CD14-positive monocyte (primary cell): ENCODE measurements around the gene ADSL. TPM values are rescaled to one million over a fixed set of nuclear protein-coding genes. Genes with fewer than 3 reads are reported as not detected.

ENCODE experiments used
- DNase-seq, 3 donors: peaks; one replicate each; pipeline ENCODE4 v3.0.0-alpha.2; 2011 to 2022
- H2AFZ ChIP-seq: 2 replicates; pipeline ENCODE4 v1.6.0; 2012; ENCODE audit warnings: mild to moderate bottlenecking, low read depth, low read length, inconsistent platforms; ENCODE audit not compliant: insufficient read depth, poor library complexity, severe bottlenecking
- H3K27ac ChIP-seq, 2 donors: 1 replicate in 1 of 2; 2 replicates in 1 of 2; pipeline ENCODE4 v1.5.1; 2012 to 2013; ENCODE audit warnings: low read length in 2 of 2, control low read depth in 1 of 2, inconsistent platforms in 1 of 2, low read depth in 1 of 2, mild to moderate bottlenecking in 1 of 2
- H3K27me3 ChIP-seq, 2 donors: one replicate each; pipeline versions ENCODE4 v1.6.0 to v1.6.1; 2011 to 2013; ENCODE audit warnings: low read length in 2 of 2; ENCODE audit not compliant: control insufficient read depth in 2 of 2, insufficient read depth in 2 of 2
- H3K36me3 ChIP-seq, 2 donors: replicated peaks in 1 of 2; 1 replicate in 1 of 2; 2 replicates in 1 of 2; pipeline versions ENCODE4 v1.5.1 to v1.6.1; 2012 to 2013; ENCODE audit warnings: low read length in 2 of 2, control low read depth in 1 of 2, inconsistent platforms in 1 of 2, mild to moderate bottlenecking in 1 of 2; ENCODE audit not compliant: insufficient read depth in 2 of 2, control insufficient read depth in 1 of 2
- H3K4me1 ChIP-seq, 2 donors: 1 replicate in 1 of 2; 2 replicates in 1 of 2; pipeline versions ENCODE4 v1.5.1 to v1.6.1; 2012 to 2013; ENCODE audit warnings: low read length in 2 of 2, control low read depth in 1 of 2, inconsistent platforms in 1 of 2, mild to moderate bottlenecking in 1 of 2, moderate library complexity in 1 of 2; ENCODE audit not compliant: insufficient read depth in 2 of 2, control insufficient read depth in 1 of 2
- H3K4me2 ChIP-seq: replicated peaks from 2 replicates; pipeline ENCODE3; 2012; ENCODE audit warnings: low read length, moderate library complexity, mild to moderate bottlenecking; ENCODE audit not compliant: poor library complexity, severe bottlenecking; ENCODE audit errors: extremely low read depth
- H3K4me3 ChIP-seq, 3 experiments: fragments of 200-600 bp in 1 of 3; sonication (generic) in 1 of 3; replicated peaks in 1 of 3; 1 replicate in 2 of 3; 2 replicates in 1 of 3; pipeline ENCODE4 v1.5.1; 2011 to 2013; ENCODE audit warnings: low read length in 3 of 3, mild to moderate bottlenecking in 3 of 3, control low read depth in 2 of 3, low read depth in 2 of 3, inconsistent platforms in 1 of 3, moderate library complexity in 1 of 3
- H3K79me2 ChIP-seq: 2 replicates; pipeline ENCODE4 v1.6.0; 2012; ENCODE audit warnings: mild to moderate bottlenecking, control low read depth, inconsistent platforms, low read length, moderate library complexity; ENCODE audit not compliant: insufficient read depth
- H3K9ac ChIP-seq: 2 replicates; pipeline ENCODE4 v1.6.0; 2017; ENCODE audit warnings: low read length, mild to moderate bottlenecking; ENCODE audit not compliant: insufficient read depth, poor library complexity, severe bottlenecking
- H3K9me3 ChIP-seq, 2 donors: replicated peaks in 1 of 2; 1 replicate in 1 of 2; 2 replicates in 1 of 2; pipeline versions ENCODE4 v1.5.1 to v1.6.1; 2012 to 2013; ENCODE audit warnings: low read length in 2 of 2, control low read depth in 1 of 2; ENCODE audit not compliant: control insufficient read depth in 1 of 2, insufficient read depth in 1 of 2
- H4K20me1 ChIP-seq: 2 replicates; pipeline ENCODE4 v1.6.0; 2012; ENCODE audit warnings: mild to moderate bottlenecking, low read length, control low read depth, moderate library complexity; ENCODE audit not compliant: insufficient read depth
- H3K27ac Mint-ChIP-seq, 7 donors: one replicate each; pipeline ENCODE4 v1.8.0; 2020; ENCODE audit warnings: mild to moderate bottlenecking in 7 of 7, mixed read lengths in 7 of 7, moderate library complexity in 6 of 7, inconsistent platforms in 2 of 7
- H3K27me3 Mint-ChIP-seq, 3 donors: one replicate each; pipeline ENCODE4 v1.8.0; 2021 to 2022; ENCODE audit warnings: low read depth in 3 of 3, mild to moderate bottlenecking in 3 of 3, mixed read lengths in 3 of 3, moderate library complexity in 3 of 3, inconsistent platforms in 1 of 3
- H3K36me3 Mint-ChIP-seq, 2 donors: one replicate each; pipeline ENCODE4 v1.8.0; 2020; ENCODE audit warnings: mixed read lengths in 2 of 2, inconsistent platforms in 1 of 2, mild to moderate bottlenecking in 1 of 2
- H3K4me1 Mint-ChIP-seq: one replicate; pipeline ENCODE4 v1.8.0; 2020; ENCODE audit warnings: mild to moderate bottlenecking, mixed read lengths
- H3K4me3 Mint-ChIP-seq, 2 donors: one replicate each; pipeline ENCODE4 v1.8.0; 2020; ENCODE audit warnings: mild to moderate bottlenecking in 2 of 2, mixed read lengths in 2 of 2, moderate library complexity in 1 of 2
- H3K9me3 Mint-ChIP-seq, 7 donors: one replicate each; pipeline ENCODE4 v1.8.0; 2020 to 2022; ENCODE audit warnings: mixed read lengths in 7 of 7, mild to moderate bottlenecking in 6 of 7, moderate library complexity in 6 of 7, inconsistent platforms in 2 of 7
- WGBS: methylation state at CpG from one replicate; pipeline ENCODE4 v1.1.5; 2013; ENCODE audit warnings: missing lambda C conversion rate; ENCODE audit not compliant: insufficient coverage; 5-methylcytosine and 5-hydroxymethylcytosine counted together
- intact Hi-C, 2 donors: fragments of 100-400 bp; cut with micrococcal nuclease; formaldehyde crosslinking; loops; one replicate each; pipeline versions ENCODE4 v1.15.0 to v1.15.1; 2023
- polyA plus RNA-seq, 3 donors: library from polyadenylated mRNA; depleted of rRNA in 1 of 3; unstranded in 2 of 3; stranded (reverse) in 1 of 3; fragments of 300-500 nt in 2 of 3; fragments of >200 nt in 1 of 3; fragmentation: Illumina TruSeq in 2 of 3; gene quantifications; 1 replicate in 2 of 3; 2 replicates in 1 of 3; pipeline ENCODE4 v1.2.3, GENCODE V29; 2012 to 2021
- TF ChIP-seq, protein P1 (sequence below): fragments of 200-600 bp; IDR thresholded peaks from one replicate; pipeline ENCODE4 v1.8.0; 2022; ENCODE audit warnings: antibody characterized with exemption, mild to moderate bottlenecking

ADSL gene
- polyA plus RNA-seq, 3 donors: 56.7 to 82.3 (median 65.1) TPM

GRCh38 chr22:40414838-40415505, 68.7 kb downstream of the ADSL start:
- peak overlapping the region; percentile 90 to 96 (median 94) for H3K27ac Mint-ChIP-seq
- H3K9me3 Mint-ChIP-seq: no peaks in the 10 kb centered on the region
- Histone ChIP-seq H3K4me2 (peak overlapping the region; percentile 44), H3K9ac (no peak overlapping the region), H2AFZ (no peak overlapping the region), H3K4me3 (peak overlapping the region in 1 of 3 experiments; percentile 13), H3K9me3 (no peaks in the 10 kb centered on the region), H4K20me1 (peaks cover 99% of the 10 kb centered on the region), H3K27me3 (no peaks in the 10 kb centered on the region), H3K4me1 (peaks cover 49 to 69% of the 10 kb centered on the region in 2 donors), H3K36me3 (peaks cover 73 to 82% of the 10 kb centered on the region in 2 donors), H3K27ac (peak overlapping the region; percentile 49 to 77), H3K79me2 (peaks cover 81% of the 10 kb centered on the region)
- TF ChIP-seq, protein P1, sequence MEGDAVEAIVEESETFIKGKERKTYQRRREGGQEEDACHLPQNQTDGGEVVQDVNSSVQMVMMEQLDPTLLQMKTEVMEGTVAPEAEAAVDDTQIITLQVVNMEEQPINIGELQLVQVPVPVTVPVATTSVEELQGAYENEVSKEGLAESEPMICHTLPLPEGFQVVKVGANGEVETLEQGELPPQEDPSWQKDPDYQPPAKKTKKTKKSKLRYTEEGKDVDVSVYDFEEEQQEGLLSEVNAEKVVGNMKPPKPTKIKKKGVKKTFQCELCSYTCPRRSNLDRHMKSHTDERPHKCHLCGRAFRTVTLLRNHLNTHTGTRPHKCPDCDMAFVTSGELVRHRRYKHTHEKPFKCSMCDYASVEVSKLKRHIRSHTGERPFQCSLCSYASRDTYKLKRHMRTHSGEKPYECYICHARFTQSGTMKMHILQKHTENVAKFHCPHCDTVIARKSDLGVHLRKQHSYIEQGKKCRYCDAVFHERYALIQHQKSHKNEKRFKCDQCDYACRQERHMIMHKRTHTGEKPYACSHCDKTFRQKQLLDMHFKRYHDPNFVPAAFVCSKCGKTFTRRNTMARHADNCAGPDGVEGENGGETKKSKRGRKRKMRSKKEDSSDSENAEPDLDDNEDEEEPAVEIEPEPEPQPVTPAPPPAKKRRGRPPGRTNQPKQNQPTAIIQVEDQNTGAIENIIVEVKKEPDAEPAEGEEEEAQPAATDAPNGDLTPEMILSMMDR: no peak
- DNase-seq: no peak
- WGBS: 92% methylated on average over 10 of the region's 10 CpGs
- peaks cover 61 to 83% of the 10 kb centered on the region in 2 donors for H3K36me3 Mint-ChIP-seq
- H3K4me3 Mint-ChIP-seq: peak overlapping the region; percentile 63 to 73
- no peaks in the 10 kb centered on the region for H3K27me3 Mint-ChIP-seq
- intact Hi-C loops: no loop called here
- H3K4me1 Mint-ChIP-seq: peaks cover 51% of the 10 kb centered on the region

GRCh38 chr22:40415531-40416266, 69.4 kb downstream of the ADSL start:
- peaks cover 51% of the 10 kb centered on the region for H3K4me1 Mint-ChIP-seq
- peak overlapping the region; percentile 90 to 96 (median 94) for H3K27ac Mint-ChIP-seq
- peaks cover 99% of the 10 kb centered on the region for H4K20me1 ChIP-seq
- peaks cover 57 to 83% of the 10 kb centered on the region in 2 donors for H3K36me3 Mint-ChIP-seq
- peak overlapping the region; percentile 49 to 77 for H3K27ac ChIP-seq
- peak overlapping the region in 1 of 3 experiments; percentile 13 for H3K4me3 ChIP-seq
- peak overlapping the region; percentile 27 for H3K9ac ChIP-seq
- peaks cover 49 to 69% of the 10 kb centered on the region in 2 donors for H3K4me1 ChIP-seq
- H3K9me3 ChIP-seq: no peaks in the 10 kb centered on the region
- peaks cover 73 to 82% of the 10 kb centered on the region in 2 donors for H3K36me3 ChIP-seq
- TF ChIP-seq, protein P1: no peak
- H3K27me3 ChIP-seq: no peaks in the 10 kb centered on the region
- H3K79me2 ChIP-seq: peaks cover 81% of the 10 kb centered on the region
- H2AFZ ChIP-seq: no peak overlapping the region
- intact Hi-C loops: no loop called here
- peaks cover 0 to under 1% (median 0%) of the 10 kb centered on the region in 3 donors for H3K27me3 Mint-ChIP-seq
- H3K4me3 Mint-ChIP-seq: peak overlapping the region; percentile 63 to 73
- peak; percentile 49 to 69 (median 54) for DNase-seq
- WGBS: 30% methylated on average over 19 of the region's 19 CpGs
- no peaks in the 10 kb centered on the region for H3K9me3 Mint-ChIP-seq
- peak overlapping the region; percentile 44 for H3K4me2 ChIP-seq
